Measurements from ENCODE around the gene TRIM65.

TRIM65 gene

GRCh38 chr17:75915268-75915667 lies 18.5 kb upstream of the TRIM65 start:
- Histone ChIP-seq H3K4me1 (ENCODE audit: control insufficient read depth in 1 of 2, insufficient read depth in 2 of 2, low read length in 2 of 2) (no peaks in the 10 kb centered on the region), H3K36me3 (ENCODE audit: control insufficient read depth in 1 of 2, insufficient read depth in 2 of 2, low read length in 2 of 2) (peaks cover 0 to 38% of the 10 kb centered on the region in 2 donors), H3K27me3 (ENCODE audit: low read depth, low read length) (no peaks in the 10 kb centered on the region), H3K9me3 (ENCODE audit: control insufficient read depth in 1 of 2, low read length in 2 of 2) (no peaks in the 10 kb centered on the region), H3K4me3 (ENCODE audit: low read depth in 1 of 2, low read length in 2 of 2) (no peak overlapping the region), H3K27ac (ENCODE audit: low read length) (no peak overlapping the region)

DNA sequence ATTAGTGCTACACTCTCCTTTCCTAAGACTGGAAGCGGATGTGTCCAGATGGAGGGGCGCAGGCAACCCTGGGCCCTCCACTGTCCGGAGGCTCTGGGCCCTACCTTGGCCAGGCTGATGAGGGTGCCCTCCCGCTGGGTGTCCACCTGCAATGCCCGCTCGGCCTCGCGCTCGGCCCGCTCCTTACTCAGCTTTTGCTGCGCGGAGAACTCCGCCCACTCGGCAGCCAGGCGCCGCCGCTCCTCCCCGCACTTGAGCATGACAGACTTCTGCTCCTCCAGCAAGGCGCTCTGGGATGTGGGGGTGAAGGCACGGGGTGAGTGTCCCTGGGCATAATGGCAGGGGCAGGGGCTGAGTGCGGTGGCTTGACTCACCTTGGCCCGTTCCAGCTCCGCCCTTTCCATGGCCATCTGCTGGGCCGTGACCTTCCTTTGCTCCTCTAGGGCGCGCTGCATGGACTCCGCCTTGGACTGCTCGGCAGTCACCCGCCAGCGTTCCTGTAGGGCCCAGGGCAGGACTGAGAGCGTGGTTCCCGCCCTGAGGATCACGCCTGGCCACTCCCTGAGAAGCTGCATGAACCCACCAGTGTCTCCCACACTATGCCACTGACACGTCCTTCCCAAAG lies 18.0 kb upstream of the TRIM65 start:
- no peaks in the 10 kb centered on the region for H3K9me3 ChIP-seq (ENCODE audit: control insufficient read depth in 1 of 2, low read length in 2 of 2)
- H3K4me3 ChIP-seq (ENCODE audit: low read depth in 1 of 2, low read length in 2 of 2) = no peak overlapping the region
- H3K27me3 ChIP-seq (ENCODE audit: low read depth, low read length) = no peaks in the 10 kb centered on the region
- H3K27ac ChIP-seq (ENCODE audit: low read length) = no peak overlapping the region
- H3K4me1 ChIP-seq (ENCODE audit: control insufficient read depth in 1 of 2, insufficient read depth in 2 of 2, low read length in 2 of 2) = no peaks in the 10 kb centered on the region
- H3K36me3 ChIP-seq (ENCODE audit: control insufficient read depth in 1 of 2, insufficient read depth in 2 of 2, low read length in 2 of 2) = peaks cover 0 to 33% of the 10 kb centered on the region in 2 donors

- Histone ChIP-seq H3K27ac (ENCODE audit: low read length) (no peak overlapping the region), H3K4me1 (ENCODE audit: control insufficient read depth in 1 of 2, insufficient read depth in 2 of 2, low read length in 2 of 2) (no peaks in the 10 kb centered on the region), H3K9me3 (ENCODE audit: control insufficient read depth in 1 of 2, low read length in 2 of 2) (no peaks in the 10 kb centered on the region), H3K4me3 (ENCODE audit: low read depth in 1 of 2, low read length in 2 of 2) (no peak overlapping the region), H3K27me3 (ENCODE audit: low read depth, low read length) (no peaks in the 10 kb centered on the region), H3K36me3 (ENCODE audit: control insufficient read depth in 1 of 2, insufficient read depth in 2 of 2, low read length in 2 of 2) (peaks cover 0 to 26% of the 10 kb centered on the region in 2 donors)
Observed at GRCh38 chr17:75913537-75914210, 16.9 kb upstream of the TRIM65 start.

DNA sequence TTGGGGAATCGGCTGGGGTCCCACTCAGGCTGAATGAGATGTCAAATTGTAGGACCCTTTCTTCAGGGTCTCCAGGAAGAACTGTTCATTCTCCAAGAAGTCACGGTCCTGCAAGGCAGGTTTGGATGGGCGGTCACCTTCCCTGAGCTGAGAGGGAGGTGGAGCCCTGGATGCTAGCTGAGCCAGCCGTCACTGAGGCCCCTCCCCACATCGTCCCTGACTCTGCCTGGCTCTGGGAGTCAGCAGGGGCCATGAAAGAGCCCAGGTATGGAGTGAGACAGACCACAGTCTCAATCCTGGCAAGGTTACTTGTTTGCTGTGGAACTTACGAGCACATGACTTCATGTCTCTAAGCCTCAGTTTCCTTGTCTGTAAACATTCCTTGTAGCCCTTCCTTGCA lies 13.9 kb upstream of the TRIM65 start:
- Histone ChIP-seq H3K9me3 (ENCODE audit: control insufficient read depth in 1 of 2, low read length in 2 of 2) (no peaks in the 10 kb centered on the region), H3K4me3 (ENCODE audit: low read depth in 1 of 2, low read length in 2 of 2) (no peak overlapping the region), H3K36me3 (ENCODE audit: control insufficient read depth in 1 of 2, insufficient read depth in 2 of 2, low read length in 2 of 2) (peaks cover 0 to 26% of the 10 kb centered on the region in 2 donors), H3K27ac (ENCODE audit: low read length) (no peak overlapping the region), H3K4me1 (ENCODE audit: control insufficient read depth in 1 of 2, insufficient read depth in 2 of 2, low read length in 2 of 2) (no peaks in the 10 kb centered on the region), H3K27me3 (ENCODE audit: low read depth, low read length) (no peaks in the 10 kb centered on the region)

DNA sequence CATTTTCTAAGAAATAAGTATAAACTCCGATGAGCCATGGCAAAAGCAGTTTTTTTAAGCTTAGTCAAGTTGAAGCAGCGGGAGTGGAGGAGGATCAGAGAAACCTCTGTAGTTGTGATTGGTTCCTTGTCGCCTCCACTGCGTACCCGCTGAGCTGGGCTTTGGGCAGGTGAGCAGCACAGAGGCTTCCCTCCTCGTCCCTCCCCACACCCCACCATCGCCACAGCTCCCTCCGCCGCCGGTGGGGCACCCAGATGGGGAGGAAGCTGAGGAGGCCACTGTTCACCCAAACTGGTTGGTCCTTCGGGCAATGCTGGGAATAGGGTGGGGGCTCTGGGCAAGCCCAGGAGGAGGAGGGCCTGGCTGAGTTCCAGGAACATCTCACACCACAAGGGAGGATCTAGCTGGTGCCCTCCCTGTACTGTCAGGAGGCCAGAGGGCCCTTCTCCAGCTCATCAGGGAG lies 13.1 kb upstream of the TRIM65 start:
- H3K9me3 ChIP-seq (ENCODE audit: control insufficient read depth in 1 of 2, low read length in 2 of 2) = no peaks in the 10 kb centered on the region
- H3K36me3 ChIP-seq (ENCODE audit: control insufficient read depth in 1 of 2, insufficient read depth in 2 of 2, low read length in 2 of 2) = peaks cover 0 to 21% of the 10 kb centered on the region in 2 donors
- no peaks in the 10 kb centered on the region for H3K27me3 ChIP-seq (ENCODE audit: low read depth, low read length)
- H3K27ac ChIP-seq (ENCODE audit: low read length) = no peak overlapping the region
- no peaks in the 10 kb centered on the region for H3K4me1 ChIP-seq (ENCODE audit: control insufficient read depth in 1 of 2, insufficient read depth in 2 of 2, low read length in 2 of 2)
- no peak overlapping the region for H3K4me3 ChIP-seq (ENCODE audit: low read depth in 1 of 2, low read length in 2 of 2)

- no peaks in the 10 kb centered on the region for H3K27me3 ChIP-seq (ENCODE audit: low read depth, low read length)
- peaks cover 0 to 1% of the 10 kb centered on the region in 2 donors for H3K4me1 ChIP-seq (ENCODE audit: control insufficient read depth in 1 of 2, insufficient read depth in 2 of 2, low read length in 2 of 2)
- H3K4me3 ChIP-seq (ENCODE audit: low read depth in 1 of 2, low read length in 2 of 2) = no peak overlapping the region
- H3K27ac ChIP-seq (ENCODE audit: low read length) = no peak overlapping the region
- H3K9me3 ChIP-seq (ENCODE audit: control insufficient read depth in 1 of 2, low read length in 2 of 2) = no peaks in the 10 kb centered on the region
- peaks cover 0 to 15% of the 10 kb centered on the region in 2 donors for H3K36me3 ChIP-seq (ENCODE audit: control insufficient read depth in 1 of 2, insufficient read depth in 2 of 2, low read length in 2 of 2)
Observed at GRCh38 chr17:75909051-75909811, 12.5 kb upstream of the TRIM65 start.

- no peak overlapping the region for H3K27ac ChIP-seq (ENCODE audit: low read length)
- peaks cover 0 to 5% of the 10 kb centered on the region in 2 donors for H3K36me3 ChIP-seq (ENCODE audit: control insufficient read depth in 1 of 2, insufficient read depth in 2 of 2, low read length in 2 of 2)
- peaks cover 0 to 7% of the 10 kb centered on the region in 2 donors for H3K4me1 ChIP-seq (ENCODE audit: control insufficient read depth in 1 of 2, insufficient read depth in 2 of 2, low read length in 2 of 2)
- no peaks in the 10 kb centered on the region for H3K27me3 ChIP-seq (ENCODE audit: low read depth, low read length)
- H3K9me3 ChIP-seq (ENCODE audit: control insufficient read depth in 1 of 2, low read length in 2 of 2) = no peaks in the 10 kb centered on the region
- H3K4me3 ChIP-seq (ENCODE audit: low read depth in 1 of 2, low read length in 2 of 2) = no peak overlapping the region
Observed at GRCh38 chr17:75908201-75908600, 11.4 kb upstream of the TRIM65 start.

- Histone ChIP-seq H3K9me3 (ENCODE audit: control insufficient read depth in 1 of 2, low read length in 2 of 2) (no peaks in the 10 kb centered on the region), H3K27ac (ENCODE audit: low read length) (no peak overlapping the region), H3K4me3 (ENCODE audit: low read depth in 1 of 2, low read length in 2 of 2) (no peak overlapping the region), H3K36me3 (ENCODE audit: control insufficient read depth in 1 of 2, insufficient read depth in 2 of 2, low read length in 2 of 2) (peaks cover 3 to 17% of the 10 kb centered on the region in 2 donors), H3K4me1 (ENCODE audit: control insufficient read depth in 1 of 2, insufficient read depth in 2 of 2, low read length in 2 of 2) (peaks cover 0 to 7% of the 10 kb centered on the region in 2 donors), H3K27me3 (ENCODE audit: low read depth, low read length) (no peaks in the 10 kb centered on the region)
Observed at GRCh38 chr17:75906143-75906884, 9.6 kb upstream of the TRIM65 start.

- Histone ChIP-seq H3K4me3 (ENCODE audit: low read depth in 1 of 2, low read length in 2 of 2) (peak within 1 kb of the TSS; percentile 54 to 71), H3K27ac (ENCODE audit: low read length) (peak within 1 kb of the TSS; percentile 51), H3K9me3 (ENCODE audit: control insufficient read depth in 1 of 2, low read length in 2 of 2) (no peaks in the 10 kb centered on the region), H3K36me3 (ENCODE audit: control insufficient read depth in 1 of 2, insufficient read depth in 2 of 2, low read length in 2 of 2) (peaks cover 10 to 28% of the 10 kb centered on the region in 2 donors), H3K4me1 (ENCODE audit: control insufficient read depth in 1 of 2, insufficient read depth in 2 of 2, low read length in 2 of 2) (peaks cover 0 to 7% of the 10 kb centered on the region in 2 donors), H3K27me3 (ENCODE audit: low read depth, low read length) (no peaks in the 10 kb centered on the region)
Observed at GRCh38 chr17:75904749-75905521, 8.2 kb upstream of the TRIM65 start, which contains the start of gene MRPL38. MRPL38 (minus strand) TSS chr17:75904884; CDS start chr17:75904875, 9 bp downstream.

GRCh38 chr17:75902406-75902805 lies 5.7 kb upstream of the TRIM65 start:
- Histone ChIP-seq H3K36me3 (ENCODE audit: control insufficient read depth in 1 of 2, insufficient read depth in 2 of 2, low read length in 2 of 2) (peaks cover 14 to 49% of the 10 kb centered on the region in 2 donors), H3K9me3 (ENCODE audit: control insufficient read depth in 1 of 2, low read length in 2 of 2) (no peaks in the 10 kb centered on the region), H3K27me3 (ENCODE audit: low read depth, low read length) (no peaks in the 10 kb centered on the region), H3K4me1 (ENCODE audit: control insufficient read depth in 1 of 2, insufficient read depth in 2 of 2, low read length in 2 of 2) (peaks cover 4 to 13% of the 10 kb centered on the region in 2 donors), H3K4me3 (ENCODE audit: low read depth in 1 of 2, low read length in 2 of 2) (no peak overlapping the region), H3K27ac (ENCODE audit: low read length) (no peak overlapping the region)

Measured in muscle layer of duodenum (tissue), 2 donors.